K562 (cell line): ENCODE results near the gene MTSS2. TPM values are rescaled to one million over a fixed set of nuclear protein-coding genes. Genes with fewer than 3 reads are reported as not detected.

ENCODE experiments used
- BRD9 ChIP-seq: fragments of 450-650 bp; IDR thresholded peaks from 2 replicates; pipeline ENCODE4 v1.6.1; 2018; ENCODE audit warnings: low read depth; ENCODE audit not compliant: partially characterized antibody
- CREB1 ChIP-seq, 2 experiments: sonication (generic) in 1 of 2; formaldehyde crosslinking in 1 of 2; IDR thresholded peaks; 2 replicates each; pipeline versions ENCODE4 v1.6.1 to v1.8.0; 2012 to 2022; ENCODE audit warnings: inconsistent platforms in 1 of 2, mild to moderate bottlenecking in 1 of 2, missing genetic modification reagents in 1 of 2, moderate library complexity in 1 of 2
- KDM2B ChIP-seq: fragments of 250-450 bp; sonication (Bioruptor Pico); IDR thresholded peaks from 2 replicates; pipeline ENCODE4 v1.8.0; 2021; ENCODE audit warnings: mild to moderate bottlenecking, moderate library complexity
- PTBP1 ChIP-seq: fragments of 200-400 bp; formaldehyde crosslinking; IDR thresholded peaks from 2 replicates; pipeline ENCODE4 v1.6.1; 2017; ENCODE audit warnings: low read depth, low read length
- SAFB2 ChIP-seq: fragments of 200-400 bp; formaldehyde crosslinking; IDR thresholded peaks from 2 replicates; pipeline ENCODE4 v1.6.1; 2018; ENCODE audit warnings: borderline replicate concordance, low read length, low read depth, moderate library complexity; ENCODE audit not compliant: severe bottlenecking
- SRSF9 ChIP-seq: fragments of 200-400 bp; formaldehyde crosslinking; IDR thresholded peaks from 2 replicates; pipeline ENCODE4 v1.6.1; 2017; ENCODE audit warnings: low read depth, low read length, borderline replicate concordance
- TCF7L2 ChIP-seq: fragments of 150-350 bp; IDR thresholded peaks from 2 replicates; pipeline ENCODE4 v1.6.1; 2016; ENCODE audit warnings: low read depth, mild to moderate bottlenecking, low read length, moderate library complexity
- ZNF280B ChIP-seq: fragments of 250-450 bp; sonication (Bioruptor Pico); IDR thresholded peaks from 2 replicates; pipeline ENCODE4 v1.5.1; 2021; ENCODE audit warnings: mild to moderate bottlenecking
- ZNF830 ChIP-seq: fragments of 250-450 bp; sonication (Bioruptor Pico); IDR thresholded peaks from 2 replicates; pipeline ENCODE4 v1.5.0; 2021; ENCODE audit warnings: mild to moderate bottlenecking
- polyA plus RNA-seq, 8 experiments: library from polyadenylated mRNA; depleted of rRNA in 4 of 8; stranded (reverse) in 5 of 8; unstranded in 3 of 8; fragments of >200 nt; fragmentation: Nextera tagmentation in 2 of 8; fragmentation: Illumina TruSeq in 1 of 8; extraction: Ambion mirVana in 2 of 8; extraction: Trizol in 1 of 8; gene quantifications; 2 replicates each; pipeline versions ENCODE4 v1.2.1 to v1.2.3, GENCODE V29; 2011 to 2014; ENCODE audit warnings: inconsistent platforms in 1 of 8, missing spikeins in 1 of 8
- total RNA-seq, 7 experiments: library from RNA; depleted of rRNA in 6 of 7; stranded (reverse); fragments of >200 nt in 6 of 7; fragmentation: Illumina TruSeq in 2 of 7; extraction: Trizol in 2 of 7; gene quantifications; 2 replicates each; pipeline versions ENCODE4 v1.2.1 to v1.2.3, GENCODE V29; 2011 to 2021; ENCODE audit warnings: low replicate concordance in 1 of 7
- TF ChIP-seq, protein P1 (sequence below): fragments of 200-600 bp; sonication (generic); IDR thresholded peaks from one replicate; pipeline ENCODE4 v1.6.1; 2012; ENCODE audit warnings: mild to moderate bottlenecking, low read depth, low read length, inconsistent platforms
- TF ChIP-seq, protein P2 (sequence below): fragments of 450-650 bp; formaldehyde crosslinking; IDR thresholded peaks from 2 replicates; pipeline ENCODE4 v1.4.0; 2020; ENCODE audit warnings: mild to moderate bottlenecking, moderate library complexity
- TF ChIP-seq, protein P3 (sequence below): fragments of 250-450 bp; sonication (Bioruptor Pico); IDR thresholded peaks from 2 replicates; pipeline ENCODE4 v1.8.0; 2021; ENCODE audit warnings: mild to moderate bottlenecking, moderate library complexity

Gene MTSS2
- total and polyA plus RNA-seq, 9 of the 15 experiments (the other 6 are each of a cell fraction or from before 2014, with no cell fraction given): 0.11 to 60.3 (median 16.9) TPM

DNA sequence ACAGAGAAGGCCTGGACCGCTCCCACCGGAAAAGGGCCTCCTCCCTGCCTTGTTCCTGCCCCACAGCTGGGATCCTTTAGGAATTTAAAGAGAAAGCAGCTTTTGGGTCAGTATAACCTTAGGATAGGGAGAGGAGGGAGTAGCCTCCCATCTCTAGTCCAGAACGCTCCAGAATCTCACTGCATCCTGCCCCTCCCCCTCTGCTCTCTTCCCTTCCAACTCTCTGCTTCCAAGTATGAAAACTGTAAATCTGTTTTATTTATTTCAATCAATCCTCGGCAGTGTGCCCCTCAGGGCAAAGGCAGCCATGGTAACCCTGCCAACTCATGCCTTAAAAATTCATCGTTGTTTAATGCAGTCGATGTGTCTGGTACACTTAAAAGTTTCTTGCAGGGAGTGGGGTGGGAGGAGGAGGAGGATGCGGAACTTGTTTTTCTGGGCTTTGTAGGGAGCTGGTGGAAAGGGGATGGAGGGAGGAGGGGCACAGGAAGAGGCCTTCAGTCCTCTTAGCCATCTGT, 21.2 kb upstream of the MTSS2 start (continued):
- TF ChIP-seq TCF7L2: no peak
- TF ChIP-seq SAFB2: no peak
- TF ChIP-seq, protein P1, sequence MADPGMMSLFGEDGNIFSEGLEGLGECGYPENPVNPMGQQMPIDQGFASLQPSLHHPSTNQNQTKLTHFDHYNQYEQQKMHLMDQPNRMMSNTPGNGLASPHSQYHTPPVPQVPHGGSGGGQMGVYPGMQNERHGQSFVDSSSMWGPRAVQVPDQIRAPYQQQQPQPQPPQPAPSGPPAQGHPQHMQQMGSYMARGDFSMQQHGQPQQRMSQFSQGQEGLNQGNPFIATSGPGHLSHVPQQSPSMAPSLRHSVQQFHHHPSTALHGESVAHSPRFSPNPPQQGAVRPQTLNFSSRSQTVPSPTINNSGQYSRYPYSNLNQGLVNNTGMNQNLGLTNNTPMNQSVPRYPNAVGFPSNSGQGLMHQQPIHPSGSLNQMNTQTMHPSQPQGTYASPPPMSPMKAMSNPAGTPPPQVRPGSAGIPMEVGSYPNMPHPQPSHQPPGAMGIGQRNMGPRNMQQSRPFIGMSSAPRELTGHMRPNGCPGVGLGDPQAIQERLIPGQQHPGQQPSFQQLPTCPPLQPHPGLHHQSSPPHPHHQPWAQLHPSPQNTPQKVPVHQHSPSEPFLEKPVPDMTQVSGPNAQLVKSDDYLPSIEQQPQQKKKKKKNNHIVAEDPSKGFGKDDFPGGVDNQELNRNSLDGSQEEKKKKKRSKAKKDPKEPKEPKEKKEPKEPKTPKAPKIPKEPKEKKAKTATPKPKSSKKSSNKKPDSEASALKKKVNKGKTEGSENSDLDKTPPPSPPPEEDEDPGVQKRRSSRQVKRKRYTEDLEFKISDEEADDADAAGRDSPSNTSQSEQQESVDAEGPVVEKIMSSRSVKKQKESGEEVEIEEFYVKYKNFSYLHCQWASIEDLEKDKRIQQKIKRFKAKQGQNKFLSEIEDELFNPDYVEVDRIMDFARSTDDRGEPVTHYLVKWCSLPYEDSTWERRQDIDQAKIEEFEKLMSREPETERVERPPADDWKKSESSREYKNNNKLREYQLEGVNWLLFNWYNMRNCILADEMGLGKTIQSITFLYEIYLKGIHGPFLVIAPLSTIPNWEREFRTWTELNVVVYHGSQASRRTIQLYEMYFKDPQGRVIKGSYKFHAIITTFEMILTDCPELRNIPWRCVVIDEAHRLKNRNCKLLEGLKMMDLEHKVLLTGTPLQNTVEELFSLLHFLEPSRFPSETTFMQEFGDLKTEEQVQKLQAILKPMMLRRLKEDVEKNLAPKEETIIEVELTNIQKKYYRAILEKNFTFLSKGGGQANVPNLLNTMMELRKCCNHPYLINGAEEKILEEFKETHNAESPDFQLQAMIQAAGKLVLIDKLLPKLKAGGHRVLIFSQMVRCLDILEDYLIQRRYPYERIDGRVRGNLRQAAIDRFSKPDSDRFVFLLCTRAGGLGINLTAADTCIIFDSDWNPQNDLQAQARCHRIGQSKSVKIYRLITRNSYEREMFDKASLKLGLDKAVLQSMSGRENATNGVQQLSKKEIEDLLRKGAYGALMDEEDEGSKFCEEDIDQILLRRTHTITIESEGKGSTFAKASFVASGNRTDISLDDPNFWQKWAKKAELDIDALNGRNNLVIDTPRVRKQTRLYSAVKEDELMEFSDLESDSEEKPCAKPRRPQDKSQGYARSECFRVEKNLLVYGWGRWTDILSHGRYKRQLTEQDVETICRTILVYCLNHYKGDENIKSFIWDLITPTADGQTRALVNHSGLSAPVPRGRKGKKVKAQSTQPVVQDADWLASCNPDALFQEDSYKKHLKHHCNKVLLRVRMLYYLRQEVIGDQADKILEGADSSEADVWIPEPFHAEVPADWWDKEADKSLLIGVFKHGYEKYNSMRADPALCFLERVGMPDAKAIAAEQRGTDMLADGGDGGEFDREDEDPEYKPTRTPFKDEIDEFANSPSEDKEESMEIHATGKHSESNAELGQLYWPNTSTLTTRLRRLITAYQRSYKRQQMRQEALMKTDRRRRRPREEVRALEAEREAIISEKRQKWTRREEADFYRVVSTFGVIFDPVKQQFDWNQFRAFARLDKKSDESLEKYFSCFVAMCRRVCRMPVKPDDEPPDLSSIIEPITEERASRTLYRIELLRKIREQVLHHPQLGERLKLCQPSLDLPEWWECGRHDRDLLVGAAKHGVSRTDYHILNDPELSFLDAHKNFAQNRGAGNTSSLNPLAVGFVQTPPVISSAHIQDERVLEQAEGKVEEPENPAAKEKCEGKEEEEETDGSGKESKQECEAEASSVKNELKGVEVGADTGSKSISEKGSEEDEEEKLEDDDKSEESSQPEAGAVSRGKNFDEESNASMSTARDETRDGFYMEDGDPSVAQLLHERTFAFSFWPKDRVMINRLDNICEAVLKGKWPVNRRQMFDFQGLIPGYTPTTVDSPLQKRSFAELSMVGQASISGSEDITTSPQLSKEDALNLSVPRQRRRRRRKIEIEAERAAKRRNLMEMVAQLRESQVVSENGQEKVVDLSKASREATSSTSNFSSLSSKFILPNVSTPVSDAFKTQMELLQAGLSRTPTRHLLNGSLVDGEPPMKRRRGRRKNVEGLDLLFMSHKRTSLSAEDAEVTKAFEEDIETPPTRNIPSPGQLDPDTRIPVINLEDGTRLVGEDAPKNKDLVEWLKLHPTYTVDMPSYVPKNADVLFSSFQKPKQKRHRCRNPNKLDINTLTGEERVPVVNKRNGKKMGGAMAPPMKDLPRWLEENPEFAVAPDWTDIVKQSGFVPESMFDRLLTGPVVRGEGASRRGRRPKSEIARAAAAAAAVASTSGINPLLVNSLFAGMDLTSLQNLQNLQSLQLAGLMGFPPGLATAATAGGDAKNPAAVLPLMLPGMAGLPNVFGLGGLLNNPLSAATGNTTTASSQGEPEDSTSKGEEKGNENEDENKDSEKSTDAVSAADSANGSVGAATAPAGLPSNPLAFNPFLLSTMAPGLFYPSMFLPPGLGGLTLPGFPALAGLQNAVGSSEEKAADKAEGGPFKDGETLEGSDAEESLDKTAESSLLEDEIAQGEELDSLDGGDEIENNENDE: no peak
- TF ChIP-seq, protein P2, sequence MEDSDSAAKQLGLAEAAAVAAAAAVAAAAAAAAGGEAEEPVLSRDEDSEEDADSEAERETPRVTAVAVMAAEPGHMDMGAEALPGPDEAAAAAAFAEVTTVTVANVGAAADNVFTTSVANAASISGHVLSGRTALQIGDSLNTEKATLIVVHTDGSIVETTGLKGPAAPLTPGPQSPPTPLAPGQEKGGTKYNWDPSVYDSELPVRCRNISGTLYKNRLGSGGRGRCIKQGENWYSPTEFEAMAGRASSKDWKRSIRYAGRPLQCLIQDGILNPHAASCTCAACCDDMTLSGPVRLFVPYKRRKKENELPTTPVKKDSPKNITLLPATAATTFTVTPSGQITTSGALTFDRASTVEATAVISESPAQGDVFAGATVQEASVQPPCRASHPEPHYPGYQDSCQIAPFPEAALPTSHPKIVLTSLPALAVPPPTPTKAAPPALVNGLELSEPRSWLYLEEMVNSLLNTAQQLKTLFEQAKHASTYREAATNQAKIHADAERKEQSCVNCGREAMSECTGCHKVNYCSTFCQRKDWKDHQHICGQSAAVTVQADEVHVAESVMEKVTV (CRISPR knock-in tag): no peak
- no peak for TF ChIP-seq ZNF280B
- TF ChIP-seq, protein P3, sequence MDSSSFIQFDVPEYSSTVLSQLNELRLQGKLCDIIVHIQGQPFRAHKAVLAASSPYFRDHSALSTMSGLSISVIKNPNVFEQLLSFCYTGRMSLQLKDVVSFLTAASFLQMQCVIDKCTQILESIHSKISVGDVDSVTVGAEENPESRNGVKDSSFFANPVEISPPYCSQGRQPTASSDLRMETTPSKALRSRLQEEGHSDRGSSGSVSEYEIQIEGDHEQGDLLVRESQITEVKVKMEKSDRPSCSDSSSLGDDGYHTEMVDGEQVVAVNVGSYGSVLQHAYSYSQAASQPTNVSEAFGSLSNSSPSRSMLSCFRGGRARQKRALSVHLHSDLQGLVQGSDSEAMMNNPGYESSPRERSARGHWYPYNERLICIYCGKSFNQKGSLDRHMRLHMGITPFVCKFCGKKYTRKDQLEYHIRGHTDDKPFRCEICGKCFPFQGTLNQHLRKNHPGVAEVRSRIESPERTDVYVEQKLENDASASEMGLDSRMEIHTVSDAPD (CRISPR knock-in tag): no peak
- no peak for TF ChIP-seq BRD9
- no peak for TF ChIP-seq KDM2B (CRISPR knock-in tag)
- no peak for TF ChIP-seq ZNF830 (CRISPR knock-in tag)
- TF ChIP-seq SRSF9: no peak
- TF ChIP-seq PTBP1: no peak
- no peak for TF ChIP-seq CREB1 (IDR thresholded peaks at IDR 0.05)
- no peak for TF ChIP-seq CREB1 (CRISPR knock-in tag; IDR thresholded peaks at IDR 0.05)
